ENCODE results near the gene FFAR1. TPM values are rescaled to one million over a fixed set of nuclear protein-coding genes. Genes with fewer than 3 reads are reported as not detected.

FFAR1 gene
- polyA plus RNA-seq, 1 of the 3 experiments (the other 2 are of a cell fraction) = not detected

DNA sequence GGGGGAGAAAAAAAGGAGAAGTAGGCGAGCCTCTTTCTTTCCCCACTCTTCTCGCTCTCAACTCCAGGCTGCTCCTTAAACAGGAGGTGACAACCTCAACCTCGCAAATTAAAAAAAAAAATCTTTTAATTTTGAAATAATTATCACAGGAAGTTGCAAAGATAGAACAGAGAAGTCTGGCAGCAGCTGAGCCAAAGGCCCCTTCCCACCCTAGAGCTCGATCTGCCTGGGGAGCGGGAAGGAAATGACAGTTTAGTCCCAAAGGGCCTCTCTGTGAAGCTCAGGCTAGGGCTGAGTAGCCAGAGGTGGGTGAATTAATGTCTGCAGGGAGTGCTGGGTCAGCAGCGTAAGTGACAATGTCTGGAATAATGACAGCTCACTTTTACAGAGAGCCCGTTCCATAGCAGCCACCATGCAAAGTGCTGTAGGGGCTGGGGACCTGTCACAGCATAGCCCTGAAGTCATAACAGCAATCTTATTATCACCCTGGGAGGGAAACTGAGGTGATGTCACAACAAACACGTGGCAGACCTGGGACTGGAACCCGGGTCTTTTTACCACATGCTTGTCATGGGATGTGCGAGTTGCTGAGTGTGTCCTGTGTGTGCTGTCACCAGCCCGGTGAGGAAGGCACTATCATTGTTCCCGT, 27.5 kb upstream of the FFAR1 start:
- 0 out of 2 replicates have a peak, but pooled peaks cover 4% of the 10 kb centered on the region for H3K27me3 ChIP-seq (ENCODE audit: insufficient read depth)
- no peak overlapping the region for H3K9ac ChIP-seq
- DNase-seq = no peak
- TF ChIP-seq CHD2 (IDR thresholded peaks at IDR 0.05; ENCODE audit: low read length, partially characterized antibody) (no peak), NFIC (IDR thresholded peaks at IDR 0.05; ENCODE audit: borderline replicate concordance) (no peak), FOXJ3 (CRISPR knock-in tag; IDR thresholded peaks at IDR 0.05) (no peak), TEAD4 (IDR thresholded peaks at IDR 0.05; ENCODE audit: borderline replicate concordance, insufficient read depth) (no peak), EP300 (IDR thresholded peaks at IDR 0.05; ENCODE audit: borderline replicate concordance in 1 of 2, low read depth in 1 of 2, low read length in 1 of 2) (no peak), SIN3A (IDR thresholded peaks at IDR 0.05; ENCODE audit: borderline replicate concordance, low read depth, low read length) (no peak), FOSL2 (IDR thresholded peaks at IDR 0.05; ENCODE audit: borderline replicate concordance, low read depth) (no peak), MXI1 (IDR thresholded peaks at IDR 0.05; ENCODE audit: low read depth, low read length) (no peak), RAD21 (IDR thresholded peaks at IDR 0.05; ENCODE audit: low read length) (no peak), TCF12 (IDR thresholded peaks at IDR 0.05) (no peak), GABPA (IDR thresholded peaks at IDR 0.05; ENCODE audit: low read depth) (no peak), EZH2phosphoT487 (IDR thresholded peaks at IDR 0.05; ENCODE audit: borderline replicate concordance, low read depth) (no peak), ELF1 (IDR thresholded peaks at IDR 0.05) (no peak), TAF1 (IDR thresholded peaks at IDR 0.05; ENCODE audit: borderline replicate concordance, low read depth, low read length) (no peak), RXRA (IDR thresholded peaks at IDR 0.05; ENCODE audit: borderline replicate concordance, low read depth) (no peak)
- TF ChIP-seq, protein P1, sequence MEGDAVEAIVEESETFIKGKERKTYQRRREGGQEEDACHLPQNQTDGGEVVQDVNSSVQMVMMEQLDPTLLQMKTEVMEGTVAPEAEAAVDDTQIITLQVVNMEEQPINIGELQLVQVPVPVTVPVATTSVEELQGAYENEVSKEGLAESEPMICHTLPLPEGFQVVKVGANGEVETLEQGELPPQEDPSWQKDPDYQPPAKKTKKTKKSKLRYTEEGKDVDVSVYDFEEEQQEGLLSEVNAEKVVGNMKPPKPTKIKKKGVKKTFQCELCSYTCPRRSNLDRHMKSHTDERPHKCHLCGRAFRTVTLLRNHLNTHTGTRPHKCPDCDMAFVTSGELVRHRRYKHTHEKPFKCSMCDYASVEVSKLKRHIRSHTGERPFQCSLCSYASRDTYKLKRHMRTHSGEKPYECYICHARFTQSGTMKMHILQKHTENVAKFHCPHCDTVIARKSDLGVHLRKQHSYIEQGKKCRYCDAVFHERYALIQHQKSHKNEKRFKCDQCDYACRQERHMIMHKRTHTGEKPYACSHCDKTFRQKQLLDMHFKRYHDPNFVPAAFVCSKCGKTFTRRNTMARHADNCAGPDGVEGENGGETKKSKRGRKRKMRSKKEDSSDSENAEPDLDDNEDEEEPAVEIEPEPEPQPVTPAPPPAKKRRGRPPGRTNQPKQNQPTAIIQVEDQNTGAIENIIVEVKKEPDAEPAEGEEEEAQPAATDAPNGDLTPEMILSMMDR (IDR thresholded peaks at IDR 0.05) = no peak
- TF ChIP-seq, protein P2, sequence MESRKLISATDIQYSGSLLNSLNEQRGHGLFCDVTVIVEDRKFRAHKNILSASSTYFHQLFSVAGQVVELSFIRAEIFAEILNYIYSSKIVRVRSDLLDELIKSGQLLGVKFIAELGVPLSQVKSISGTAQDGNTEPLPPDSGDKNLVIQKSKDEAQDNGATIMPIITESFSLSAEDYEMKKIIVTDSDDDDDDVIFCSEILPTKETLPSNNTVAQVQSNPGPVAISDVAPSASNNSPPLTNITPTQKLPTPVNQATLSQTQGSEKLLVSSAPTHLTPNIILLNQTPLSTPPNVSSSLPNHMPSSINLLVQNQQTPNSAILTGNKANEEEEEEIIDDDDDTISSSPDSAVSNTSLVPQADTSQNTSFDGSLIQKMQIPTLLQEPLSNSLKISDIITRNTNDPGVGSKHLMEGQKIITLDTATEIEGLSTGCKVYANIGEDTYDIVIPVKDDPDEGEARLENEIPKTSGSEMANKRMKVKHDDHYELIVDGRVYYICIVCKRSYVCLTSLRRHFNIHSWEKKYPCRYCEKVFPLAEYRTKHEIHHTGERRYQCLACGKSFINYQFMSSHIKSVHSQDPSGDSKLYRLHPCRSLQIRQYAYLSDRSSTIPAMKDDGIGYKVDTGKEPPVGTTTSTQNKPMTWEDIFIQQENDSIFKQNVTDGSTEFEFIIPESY (IDR thresholded peaks at IDR 0.05; ENCODE audit: borderline replicate concordance, low read depth) = no peak
- TF ChIP-seq, protein P3, sequence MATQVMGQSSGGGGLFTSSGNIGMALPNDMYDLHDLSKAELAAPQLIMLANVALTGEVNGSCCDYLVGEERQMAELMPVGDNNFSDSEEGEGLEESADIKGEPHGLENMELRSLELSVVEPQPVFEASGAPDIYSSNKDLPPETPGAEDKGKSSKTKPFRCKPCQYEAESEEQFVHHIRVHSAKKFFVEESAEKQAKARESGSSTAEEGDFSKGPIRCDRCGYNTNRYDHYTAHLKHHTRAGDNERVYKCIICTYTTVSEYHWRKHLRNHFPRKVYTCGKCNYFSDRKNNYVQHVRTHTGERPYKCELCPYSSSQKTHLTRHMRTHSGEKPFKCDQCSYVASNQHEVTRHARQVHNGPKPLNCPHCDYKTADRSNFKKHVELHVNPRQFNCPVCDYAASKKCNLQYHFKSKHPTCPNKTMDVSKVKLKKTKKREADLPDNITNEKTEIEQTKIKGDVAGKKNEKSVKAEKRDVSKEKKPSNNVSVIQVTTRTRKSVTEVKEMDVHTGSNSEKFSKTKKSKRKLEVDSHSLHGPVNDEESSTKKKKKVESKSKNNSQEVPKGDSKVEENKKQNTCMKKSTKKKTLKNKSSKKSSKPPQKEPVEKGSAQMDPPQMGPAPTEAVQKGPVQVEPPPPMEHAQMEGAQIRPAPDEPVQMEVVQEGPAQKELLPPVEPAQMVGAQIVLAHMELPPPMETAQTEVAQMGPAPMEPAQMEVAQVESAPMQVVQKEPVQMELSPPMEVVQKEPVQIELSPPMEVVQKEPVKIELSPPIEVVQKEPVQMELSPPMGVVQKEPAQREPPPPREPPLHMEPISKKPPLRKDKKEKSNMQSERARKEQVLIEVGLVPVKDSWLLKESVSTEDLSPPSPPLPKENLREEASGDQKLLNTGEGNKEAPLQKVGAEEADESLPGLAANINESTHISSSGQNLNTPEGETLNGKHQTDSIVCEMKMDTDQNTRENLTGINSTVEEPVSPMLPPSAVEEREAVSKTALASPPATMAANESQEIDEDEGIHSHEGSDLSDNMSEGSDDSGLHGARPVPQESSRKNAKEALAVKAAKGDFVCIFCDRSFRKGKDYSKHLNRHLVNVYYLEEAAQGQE (IDR thresholded peaks at IDR 0.05; ENCODE audit: low read depth, low read length) = no peak
- TF ChIP-seq, protein P4, sequence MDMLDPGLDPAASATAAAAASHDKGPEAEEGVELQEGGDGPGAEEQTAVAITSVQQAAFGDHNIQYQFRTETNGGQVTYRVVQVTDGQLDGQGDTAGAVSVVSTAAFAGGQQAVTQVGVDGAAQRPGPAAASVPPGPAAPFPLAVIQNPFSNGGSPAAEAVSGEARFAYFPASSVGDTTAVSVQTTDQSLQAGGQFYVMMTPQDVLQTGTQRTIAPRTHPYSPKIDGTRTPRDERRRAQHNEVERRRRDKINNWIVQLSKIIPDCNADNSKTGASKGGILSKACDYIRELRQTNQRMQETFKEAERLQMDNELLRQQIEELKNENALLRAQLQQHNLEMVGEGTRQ (IDR thresholded peaks at IDR 0.05; ENCODE audit: borderline replicate concordance, low read depth, low read length) = no peak
- TF ChIP-seq, protein P5, sequence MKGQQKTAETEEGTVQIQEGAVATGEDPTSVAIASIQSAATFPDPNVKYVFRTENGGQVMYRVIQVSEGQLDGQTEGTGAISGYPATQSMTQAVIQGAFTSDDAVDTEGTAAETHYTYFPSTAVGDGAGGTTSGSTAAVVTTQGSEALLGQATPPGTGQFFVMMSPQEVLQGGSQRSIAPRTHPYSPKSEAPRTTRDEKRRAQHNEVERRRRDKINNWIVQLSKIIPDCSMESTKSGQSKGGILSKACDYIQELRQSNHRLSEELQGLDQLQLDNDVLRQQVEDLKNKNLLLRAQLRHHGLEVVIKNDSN (IDR thresholded peaks at IDR 0.05; ENCODE audit: borderline replicate concordance, low read depth) = no peak
- ChIA-PET POLR2A (no interaction called here), CTCF (interaction anchor here (0.9 kb wide), 1 partner anchor 16 kb away, joined by 4 read pairs; no protein-coding TSS in a partner anchor)
- no peaks in the 10 kb centered on the region for H3K79me2 ChIP-seq (ENCODE audit: insufficient read depth)
- H3K27ac ChIP-seq (ENCODE audit: low read depth in 2 of 2, low read length in 1 of 2) = no peak overlapping the region
- no peaks in the 10 kb centered on the region for H3K36me3 ChIP-seq (replicated peaks in 1 of 2; ENCODE audit: control insufficient read depth in 1 of 2, insufficient read depth in 2 of 2, low read length in 1 of 2)
- H2AFZ ChIP-seq (ENCODE audit: low read depth) = no peak overlapping the region
- H3K9me3 ChIP-seq = no peaks in the 10 kb centered on the region
- H3K4me2 ChIP-seq = no peak overlapping the region
- 46% methylated on average over 12 of the region's 12 CpGs for WGBS (ENCODE audit: low lambda C conversion rate)
- H3F3A ChIP-seq (replicated peaks; ENCODE audit: insufficient read depth) = no peaks in the 10 kb centered on the region
- no peaks in the 10 kb centered on the region for H3K4me1 ChIP-seq (ENCODE audit: control insufficient read depth in 1 of 2, insufficient read depth in 2 of 2, low read depth in 1 of 2, low read length in 1 of 2)
- H3K9me2 ChIP-seq = no peaks in the 10 kb centered on the region
- no peak overlapping the region for H3K4me3 ChIP-seq (ENCODE audit: low read depth in 2 of 2, low read length in 1 of 2)
- no peaks in the 10 kb centered on the region for H4K20me1 ChIP-seq (ENCODE audit: insufficient read depth)

All from SK-N-SH (cell line).